ENCODE results near the gene BCL2L2.
A peak's percentile ranks its signal among the peaks of the same experiment; 100 is the strongest.
"Not testable (repeated sequence)": the region's sequence is repeated elsewhere in the genome, so short reads cannot be mapped to it uniquely, and the experiment has no call there.

BCL2L2 gene

GRCh38 chr14:23324455-23324846 is 17.8 kb downstream of the BCL2L2 start:
- DNase-seq, result no peak
- Mint-ChIP-seq H3K4me3 (no peak overlapping the region), H3K27ac (no peak overlapping the region), H3K9me3 (peaks cover 2% of the 10 kb centered on the region), H3K27me3 (no peaks in the 10 kb centered on the region), H3K4me1 (peaks cover 29% of the 10 kb centered on the region), H3K36me3 (peaks cover 39% of the 10 kb centered on the region)
- CTCF ChIA-PET, result interaction anchor here (3.9 kb wide), 1 partner anchor 55 kb away, joined by 15 read pairs; no protein-coding TSS in a partner anchor

- DNase-seq, result no peak
- H3K4me3 Mint-ChIP-seq, result no peak overlapping the region
These were observed 18.4 kb downstream of the BCL2L2 start for GRCh38 chr14:23324993-23325392.

DNA sequence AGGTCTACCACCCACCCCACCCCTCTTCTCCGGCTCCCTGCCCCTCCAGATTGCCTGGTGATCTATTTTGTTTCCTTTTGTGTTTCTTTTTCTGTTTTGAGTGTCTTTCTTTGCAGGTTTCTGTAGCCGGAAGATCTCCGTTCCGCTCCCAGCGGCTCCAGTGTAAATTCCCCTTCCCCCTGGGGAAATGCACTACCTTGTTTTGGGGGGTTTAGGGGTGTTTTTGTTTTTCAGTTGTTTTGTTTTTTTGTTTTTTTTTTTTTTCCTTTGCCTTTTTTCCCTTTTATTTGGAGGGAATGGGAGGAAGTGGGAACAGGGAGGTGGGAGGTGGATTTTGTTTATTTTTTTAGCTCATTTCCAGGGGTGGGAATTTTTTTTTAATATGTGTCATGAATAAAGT is 19.1 kb downstream of the BCL2L2 start:
- H3K27me3 Mint-ChIP-seq, DNase-seq, H3K9me3 Mint-ChIP-seq, H3K27ac Mint-ChIP-seq, H3K4me3 Mint-ChIP-seq: not testable (repeated sequence)
- H3K36me3 Mint-ChIP-seq, result peaks cover 36% of the 10 kb centered on the region
- CTCF ChIA-PET, result interaction anchor here (1.4 to 2.7 kb wide), 4 partner anchors 37 to 57 kb away, joined by 4 to 33 read pairs (median 5); no protein-coding TSS in a partner anchor
- H3K4me1 Mint-ChIP-seq, result peaks cover 16% of the 10 kb centered on the region

More at GRCh38 chr14:23324993-23325392, 18.4 kb downstream of the BCL2L2 start:
- Mint-ChIP-seq H3K27ac (no peak overlapping the region), H3K27me3 (no peaks in the 10 kb centered on the region), H3K9me3 (no peaks in the 10 kb centered on the region), H3K4me1 (peaks cover 24% of the 10 kb centered on the region), H3K36me3 (peaks cover 36% of the 10 kb centered on the region)
- CTCF ChIA-PET, result interaction anchor here (3.9 kb wide), 1 partner anchor 54 kb away, joined by 15 read pairs; no protein-coding TSS in a partner anchor

GRCh38 chr14:23326491-23327332 is 20.1 kb downstream of the BCL2L2 start:
- Mint-ChIP-seq H3K36me3 (peaks cover 36% of the 10 kb centered on the region), H3K4me3 (no peak overlapping the region), H3K9me3 (no peaks in the 10 kb centered on the region), H3K27me3 (no peaks in the 10 kb centered on the region), H3K27ac (no peak overlapping the region), H3K4me1 (peaks cover 16% of the 10 kb centered on the region)
- DNase-seq, result no peak
- CTCF ChIA-PET, result interaction anchor here (1.1 to 2.7 kb wide), 12 partner anchors 26 to 206 kb away, joined by 3 to 33 read pairs (median 4); partner anchors contain the start of gene SLC22A17

GRCh38 chr14:23327947-23328744 is 21.5 kb downstream of the BCL2L2 start:
- Mint-ChIP-seq H3K27me3 (peaks cover 4% of the 10 kb centered on the region), H3K36me3 (peaks cover 24% of the 10 kb centered on the region), H3K9me3 (no peaks in the 10 kb centered on the region), H3K27ac (no peak overlapping the region), H3K4me3 (no peak overlapping the region), H3K4me1 (peaks cover 4% of the 10 kb centered on the region)
- CTCF ChIA-PET, result interaction anchor here (1.3 to 3.8 kb wide), 4 partner anchors 32 to 140 kb away, joined by 5 to 33 read pairs (median 18); no protein-coding TSS in a partner anchor
- peak; percentile 73 for DNase-seq

DNA sequence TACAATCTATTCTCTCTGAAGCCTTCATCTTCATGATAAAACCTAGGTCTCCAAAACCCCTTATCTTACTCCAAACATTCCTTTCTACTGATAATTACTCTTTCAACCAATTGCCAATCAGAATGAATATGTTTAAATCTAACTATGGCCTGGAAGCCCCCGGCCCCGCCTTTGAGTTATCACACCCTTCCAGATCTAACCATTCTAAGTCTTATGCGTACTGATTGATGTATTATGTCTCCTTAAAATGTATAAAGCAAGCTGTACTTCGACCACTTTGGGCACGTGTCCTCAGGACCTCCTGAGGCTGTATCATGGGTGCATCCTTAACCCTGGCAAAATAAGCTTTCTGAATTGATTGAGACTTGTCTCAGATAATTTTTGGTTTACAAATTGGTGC is 29.0 kb downstream of the BCL2L2 start:
- H3K4me1 Mint-ChIP-seq, result no peaks in the 10 kb centered on the region
- no peak for DNase-seq
- H3K27me3 Mint-ChIP-seq, result peaks cover 20% of the 10 kb centered on the region
- CTCF ChIA-PET, result interaction anchor here (1.2 to 1.4 kb wide), 2 partner anchors 43 to 45 kb away, joined by 3 to 4 read pairs; no protein-coding TSS in a partner anchor
- no peaks in the 10 kb centered on the region for H3K36me3 Mint-ChIP-seq
- peaks cover 3% of the 10 kb centered on the region for H3K9me3 Mint-ChIP-seq
- no peak overlapping the region for H3K4me3 Mint-ChIP-seq
- H3K27ac Mint-ChIP-seq, result no peak overlapping the region

GRCh38 chr14:23339506-23340268 is 33.1 kb downstream of the BCL2L2 start:
- Mint-ChIP-seq H3K27me3 (peaks cover 26% of the 10 kb centered on the region), H3K36me3 (no peaks in the 10 kb centered on the region), H3K27ac (no peak overlapping the region), H3K9me3 (peaks cover 3% of the 10 kb centered on the region), H3K4me3 (no peak overlapping the region), H3K4me1 (no peaks in the 10 kb centered on the region)
- CTCF ChIA-PET, result no interaction called here
- DNase-seq, result no peak

- Mint-ChIP-seq H3K36me3 (no peaks in the 10 kb centered on the region), H3K4me1 (no peaks in the 10 kb centered on the region), H3K9me3 (no peaks in the 10 kb centered on the region), H3K4me3 (no peak overlapping the region), H3K27ac (no peak overlapping the region), H3K27me3 (peaks cover 15% of the 10 kb centered on the region)
- CTCF ChIA-PET, result no interaction called here
- no peak for DNase-seq
These were observed 37.8 kb downstream of the BCL2L2 start for GRCh38 chr14:23344481-23344880.

GRCh38 chr14:23345987-23346692 is 39.5 kb downstream of the BCL2L2 start:
- no peak overlapping the region for H3K27ac Mint-ChIP-seq
- H3K4me3 Mint-ChIP-seq, result no peak overlapping the region
- CTCF ChIA-PET, result interaction anchor here (1.1 kb wide), 1 partner anchor 30 kb away, joined by 4 read pairs; the partner anchor contains the start of gene CMTM5
- peaks cover 1% of the 10 kb centered on the region for H3K4me1 Mint-ChIP-seq
- H3K27me3 Mint-ChIP-seq, result peaks cover 26% of the 10 kb centered on the region
- no peaks in the 10 kb centered on the region for H3K9me3 Mint-ChIP-seq
- H3K36me3 Mint-ChIP-seq, result no peaks in the 10 kb centered on the region
- DNase-seq, result no peak

- no peak for DNase-seq
- H3K36me3 Mint-ChIP-seq, result no peaks in the 10 kb centered on the region
- CTCF ChIA-PET, result no interaction called here
- H3K4me1 Mint-ChIP-seq, result peaks cover 4% of the 10 kb centered on the region
- no peaks in the 10 kb centered on the region for H3K9me3 Mint-ChIP-seq
- no peak overlapping the region for H3K27ac Mint-ChIP-seq
- no peak overlapping the region for H3K4me3 Mint-ChIP-seq
- peaks cover 30% of the 10 kb centered on the region for H3K27me3 Mint-ChIP-seq
These were observed 40.2 kb downstream of the BCL2L2 start for GRCh38 chr14:23346693-23347405.

DNA sequence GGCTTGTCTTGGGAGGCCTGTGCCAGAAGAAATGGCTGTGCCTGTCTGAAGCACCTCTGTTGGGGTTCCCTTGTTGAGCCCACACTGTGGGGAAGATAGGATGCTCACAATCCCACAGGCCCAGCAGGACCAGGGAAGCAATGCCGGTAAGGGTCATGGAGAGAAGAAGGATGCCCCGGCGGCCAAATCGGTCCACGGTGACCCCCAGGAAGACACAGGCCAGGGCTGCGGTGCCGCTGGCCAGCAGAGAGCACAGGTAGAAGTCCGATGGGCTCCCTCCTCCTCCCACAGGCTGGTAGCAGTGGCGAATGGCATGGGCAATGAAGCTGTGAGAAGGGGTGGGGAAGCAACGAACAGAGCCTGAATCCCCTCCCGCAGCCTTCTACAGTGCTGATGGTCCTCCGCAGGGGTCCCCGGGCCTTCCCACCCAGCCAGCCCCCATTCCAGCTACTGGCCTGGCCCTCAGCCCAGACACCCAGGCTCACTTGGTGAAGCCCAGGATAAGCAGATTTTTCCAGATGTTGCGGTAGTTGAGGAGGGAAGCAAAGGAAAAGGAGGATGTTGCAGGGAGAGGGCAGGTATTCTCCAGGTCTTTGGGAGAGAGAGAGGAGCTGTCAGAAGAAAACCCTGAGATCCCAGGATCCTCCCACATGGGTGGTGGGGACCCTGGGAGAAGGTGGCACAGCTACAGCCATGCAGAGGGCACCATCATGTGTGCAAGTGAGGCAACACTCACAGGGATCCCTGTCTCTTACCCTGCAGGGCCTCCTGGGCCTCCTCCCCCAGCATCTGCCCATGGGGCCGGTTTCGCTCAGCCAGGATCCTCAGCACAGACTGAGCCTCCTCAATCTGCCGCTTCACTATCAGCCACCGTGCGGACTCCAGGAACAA is 41.0 kb downstream of the BCL2L2 start:
- CTCF ChIA-PET, result interaction anchor here (1.2 kb wide), 1 partner anchor 13 kb away, joined by 3 read pairs; no protein-coding TSS in a partner anchor
- peaks cover 4% of the 10 kb centered on the region for H3K4me1 Mint-ChIP-seq
- H3K27ac Mint-ChIP-seq, result no peak overlapping the region
- no peak overlapping the region for H3K4me3 Mint-ChIP-seq
- peaks cover 31% of the 10 kb centered on the region for H3K27me3 Mint-ChIP-seq
- DNase-seq, result no peak
- H3K9me3 Mint-ChIP-seq, result no peaks in the 10 kb centered on the region
- no peaks in the 10 kb centered on the region for H3K36me3 Mint-ChIP-seq

DNA sequence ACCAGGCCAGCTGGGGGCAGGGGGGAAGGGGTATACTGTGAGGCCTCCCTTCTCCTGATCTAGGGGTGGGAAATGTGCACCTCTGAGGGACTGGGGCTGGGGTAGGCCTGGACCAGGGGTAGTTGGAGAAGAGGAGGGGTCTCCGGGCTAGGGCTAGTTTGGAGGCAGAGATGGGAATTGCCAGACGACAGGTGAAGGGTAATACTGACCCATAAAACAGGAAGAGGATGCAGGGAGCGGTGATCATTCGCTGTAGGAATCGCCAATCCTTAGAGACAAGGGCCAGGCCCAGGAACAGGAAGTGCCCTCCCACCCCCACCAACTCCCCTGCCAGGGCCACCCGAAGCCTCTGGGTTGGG is 41.6 kb downstream of the BCL2L2 start:
- H3K9me3 Mint-ChIP-seq, result no peaks in the 10 kb centered on the region
- H3K36me3 Mint-ChIP-seq, result no peaks in the 10 kb centered on the region
- H3K4me3 Mint-ChIP-seq, result no peak overlapping the region
- peaks cover 9% of the 10 kb centered on the region for H3K4me1 Mint-ChIP-seq
- H3K27ac Mint-ChIP-seq, result no peak overlapping the region
- DNase-seq, result no peak
- peaks cover 37% of the 10 kb centered on the region for H3K27me3 Mint-ChIP-seq
- CTCF ChIA-PET, result interaction anchor here (1.2 kb wide), 1 partner anchor 12 kb away, joined by 3 read pairs; no protein-coding TSS in a partner anchor
